ENCODE measurements around the gene TTYH1.
A peak's percentile ranks its signal among the peaks of the same experiment; 100 is the strongest.

The TTYH1 gene

GRCh38 chr19:54395685-54396084 lies 19.6 kb upstream of the TTYH1 start:
- H3K9me3 ChIP-seq (ENCODE audit: control insufficient read depth in 1 of 2, low read length in 2 of 2) = no peaks in the 10 kb centered on the region
- no peak overlapping the region for H3K4me3 ChIP-seq (ENCODE audit: low read depth in 1 of 2, low read length in 2 of 2)
- H3K27me3 ChIP-seq (ENCODE audit: low read depth, low read length) = no peaks in the 10 kb centered on the region
- no peak overlapping the region for H3K27ac ChIP-seq (ENCODE audit: low read length)
- H3K36me3 ChIP-seq (ENCODE audit: control insufficient read depth in 1 of 2, insufficient read depth in 2 of 2, low read length in 2 of 2) = no peaks in the 10 kb centered on the region
- peaks cover 0 to 4% of the 10 kb centered on the region in 2 donors for H3K4me1 ChIP-seq (ENCODE audit: control insufficient read depth in 1 of 2, insufficient read depth in 2 of 2, low read length in 2 of 2)

- H3K27me3 ChIP-seq (ENCODE audit: low read depth, low read length) = no peaks in the 10 kb centered on the region
- no peak overlapping the region for H3K4me3 ChIP-seq (ENCODE audit: low read depth in 1 of 2, low read length in 2 of 2)
- no peak overlapping the region for H3K27ac ChIP-seq (ENCODE audit: low read length)
- no peaks in the 10 kb centered on the region for H3K9me3 ChIP-seq (ENCODE audit: control insufficient read depth in 1 of 2, low read length in 2 of 2)
- no peaks in the 10 kb centered on the region for H3K4me1 ChIP-seq (ENCODE audit: control insufficient read depth in 1 of 2, insufficient read depth in 2 of 2, low read length in 2 of 2)
- H3K36me3 ChIP-seq (ENCODE audit: control insufficient read depth in 1 of 2, insufficient read depth in 2 of 2, low read length in 2 of 2) = no peaks in the 10 kb centered on the region
Observed at GRCh38 chr19:54399189-54399588, 16.1 kb upstream of the TTYH1 start.

GRCh38 chr19:54400913-54401312 lies 14.4 kb upstream of the TTYH1 start:
- Histone ChIP-seq H3K9me3 (ENCODE audit: control insufficient read depth in 1 of 2, low read length in 2 of 2) (no peaks in the 10 kb centered on the region), H3K36me3 (ENCODE audit: control insufficient read depth in 1 of 2, insufficient read depth in 2 of 2, low read length in 2 of 2) (no peaks in the 10 kb centered on the region), H3K4me3 (ENCODE audit: low read depth in 1 of 2, low read length in 2 of 2) (no peak overlapping the region)

GRCh38 chr19:54403054-54403453 lies 12.2 kb upstream of the TTYH1 start:
- Histone ChIP-seq H3K4me1 (ENCODE audit: control insufficient read depth in 1 of 2, insufficient read depth in 2 of 2, low read length in 2 of 2) (no peaks in the 10 kb centered on the region), H3K9me3 (ENCODE audit: control insufficient read depth in 1 of 2, low read length in 2 of 2) (no peaks in the 10 kb centered on the region), H3K27me3 (ENCODE audit: low read depth, low read length) (no peaks in the 10 kb centered on the region), H3K4me3 (ENCODE audit: low read depth in 1 of 2, low read length in 2 of 2) (no peak overlapping the region), H3K36me3 (ENCODE audit: control insufficient read depth in 1 of 2, insufficient read depth in 2 of 2, low read length in 2 of 2) (no peaks in the 10 kb centered on the region), H3K27ac (ENCODE audit: low read length) (no peak overlapping the region)

More at GRCh38 chr19:54400913-54401312, 14.4 kb upstream of the TTYH1 start:
- Histone ChIP-seq H3K27ac (ENCODE audit: low read length) (no peak overlapping the region), H3K4me1 (ENCODE audit: control insufficient read depth in 1 of 2, insufficient read depth in 2 of 2, low read length in 2 of 2) (no peaks in the 10 kb centered on the region), H3K27me3 (ENCODE audit: low read depth, low read length) (no peaks in the 10 kb centered on the region)

DNA sequence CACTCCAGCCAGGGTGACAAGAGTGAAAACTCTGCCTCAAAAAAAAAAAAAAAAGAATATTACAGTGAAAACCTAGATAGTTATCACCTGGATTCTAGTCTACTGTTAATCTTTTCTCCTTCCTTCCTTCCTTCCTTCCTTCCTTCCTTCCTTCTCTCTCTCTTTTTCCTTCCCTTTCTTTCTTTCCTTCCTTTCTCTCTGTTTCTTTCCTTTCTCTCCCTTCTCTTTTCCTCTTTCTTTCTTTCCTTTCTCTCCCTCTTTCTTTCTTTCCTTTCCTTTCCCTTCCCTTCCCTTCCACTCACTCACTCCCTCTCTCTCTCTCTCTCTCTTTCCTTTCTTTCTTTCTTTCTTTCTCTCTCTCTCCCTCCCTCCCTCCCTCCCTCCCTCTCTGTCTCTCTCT lies 9.6 kb upstream of the TTYH1 start:
- H3K27ac ChIP-seq (ENCODE audit: low read length) = no peak overlapping the region
- no peak overlapping the region for H3K4me3 ChIP-seq (ENCODE audit: low read depth in 1 of 2, low read length in 2 of 2)
- H3K4me1 ChIP-seq (ENCODE audit: control insufficient read depth in 1 of 2, insufficient read depth in 2 of 2, low read length in 2 of 2) = no peaks in the 10 kb centered on the region
- no peaks in the 10 kb centered on the region for H3K36me3 ChIP-seq (ENCODE audit: control insufficient read depth in 1 of 2, insufficient read depth in 2 of 2, low read length in 2 of 2)
- H3K27me3 ChIP-seq (ENCODE audit: low read depth, low read length) = no peaks in the 10 kb centered on the region
- no peaks in the 10 kb centered on the region for H3K9me3 ChIP-seq (ENCODE audit: control insufficient read depth in 1 of 2, low read length in 2 of 2)

DNA sequence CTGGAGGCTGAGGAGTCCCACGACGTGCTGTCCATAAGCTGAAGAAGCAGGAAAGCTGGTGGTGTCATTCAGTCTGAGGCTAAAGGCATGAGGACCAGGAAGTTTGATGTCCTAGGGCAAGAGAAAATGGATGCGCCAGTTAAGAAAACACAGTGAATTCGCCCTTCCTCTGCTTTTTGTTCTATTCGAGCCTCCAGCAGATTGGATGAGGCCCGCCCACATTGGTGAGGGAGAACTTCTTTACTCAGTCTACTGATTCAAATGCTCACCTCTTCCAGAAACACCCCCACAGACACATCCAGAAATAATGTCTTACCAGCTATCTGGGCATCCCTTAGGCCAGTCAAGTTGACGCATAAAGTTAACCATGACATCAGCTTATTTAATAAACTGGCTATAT lies 7.5 kb upstream of the TTYH1 start:
- Histone ChIP-seq H3K27ac (ENCODE audit: low read length) (no peak overlapping the region), H3K9me3 (ENCODE audit: control insufficient read depth in 1 of 2, low read length in 2 of 2) (no peaks in the 10 kb centered on the region), H3K27me3 (ENCODE audit: low read depth, low read length) (no peaks in the 10 kb centered on the region), H3K4me3 (ENCODE audit: low read depth in 1 of 2, low read length in 2 of 2) (no peak overlapping the region), H3K36me3 (ENCODE audit: control insufficient read depth in 1 of 2, insufficient read depth in 2 of 2, low read length in 2 of 2) (no peaks in the 10 kb centered on the region), H3K4me1 (ENCODE audit: control insufficient read depth in 1 of 2, insufficient read depth in 2 of 2, low read length in 2 of 2) (no peaks in the 10 kb centered on the region)

GRCh38 chr19:54408456-54409026 lies 6.7 kb upstream of the TTYH1 start:
- Histone ChIP-seq H3K27me3 (ENCODE audit: low read depth, low read length) (no peaks in the 10 kb centered on the region), H3K9me3 (ENCODE audit: control insufficient read depth in 1 of 2, low read length in 2 of 2) (no peaks in the 10 kb centered on the region), H3K4me3 (ENCODE audit: low read depth in 1 of 2, low read length in 2 of 2) (no peak overlapping the region)

GRCh38 chr19:54411033-54411432 lies 4.2 kb upstream of the TTYH1 start:
- Histone ChIP-seq H3K4me3 (ENCODE audit: low read depth in 1 of 2, low read length in 2 of 2) (no peak overlapping the region), H3K27me3 (ENCODE audit: low read depth, low read length) (peaks cover 12% of the 10 kb centered on the region), H3K36me3 (ENCODE audit: control insufficient read depth in 1 of 2, insufficient read depth in 2 of 2, low read length in 2 of 2) (no peaks in the 10 kb centered on the region), H3K4me1 (ENCODE audit: control insufficient read depth in 1 of 2, insufficient read depth in 2 of 2, low read length in 2 of 2) (peaks cover 0 to 6% of the 10 kb centered on the region in 2 donors), H3K9me3 (ENCODE audit: control insufficient read depth in 1 of 2, low read length in 2 of 2) (no peaks in the 10 kb centered on the region), H3K27ac (ENCODE audit: low read length) (no peak overlapping the region)

More at GRCh38 chr19:54408456-54409026, 6.7 kb upstream of the TTYH1 start:
- Histone ChIP-seq H3K4me1 (ENCODE audit: control insufficient read depth in 1 of 2, insufficient read depth in 2 of 2, low read length in 2 of 2) (no peaks in the 10 kb centered on the region), H3K27ac (ENCODE audit: low read length) (no peak overlapping the region), H3K36me3 (ENCODE audit: control insufficient read depth in 1 of 2, insufficient read depth in 2 of 2, low read length in 2 of 2) (no peaks in the 10 kb centered on the region)

GRCh38 chr19:54412877-54413276 lies 2.4 kb upstream of the TTYH1 start:
- Histone ChIP-seq H3K36me3 (ENCODE audit: control insufficient read depth in 1 of 2, insufficient read depth in 2 of 2, low read length in 2 of 2) (no peaks in the 10 kb centered on the region), H3K27ac (ENCODE audit: low read length) (no peak overlapping the region), H3K27me3 (ENCODE audit: low read depth, low read length) (peaks cover 30% of the 10 kb centered on the region), H3K4me3 (ENCODE audit: low read depth in 1 of 2, low read length in 2 of 2) (no peak overlapping the region), H3K4me1 (ENCODE audit: control insufficient read depth in 1 of 2, insufficient read depth in 2 of 2, low read length in 2 of 2) (peaks cover 0 to 6% of the 10 kb centered on the region in 2 donors), H3K9me3 (ENCODE audit: control insufficient read depth in 1 of 2, low read length in 2 of 2) (no peaks in the 10 kb centered on the region)

DNA sequence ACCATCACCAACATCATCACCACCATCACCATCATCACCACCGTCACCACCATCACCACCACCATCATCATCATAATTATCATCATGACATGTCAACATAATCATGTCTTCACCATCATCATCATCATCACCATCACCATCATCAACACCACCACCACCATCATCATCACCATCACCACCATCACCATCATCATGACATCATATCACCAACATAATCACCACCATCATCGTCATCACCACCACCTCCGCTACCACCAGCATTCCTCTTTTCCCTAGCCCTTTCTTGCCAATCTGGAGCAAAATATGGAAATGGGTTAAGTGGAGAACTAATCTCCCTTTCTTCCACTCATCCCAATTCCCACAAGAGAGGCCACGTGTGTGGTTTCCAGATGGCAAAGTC lies 1.1 kb upstream of the TTYH1 start:
- Histone ChIP-seq H3K4me1 (ENCODE audit: control insufficient read depth in 1 of 2, insufficient read depth in 2 of 2, low read length in 2 of 2) (peaks cover 0 to 6% of the 10 kb centered on the region in 2 donors), H3K27ac (ENCODE audit: low read length) (no peak overlapping the region), H3K9me3 (ENCODE audit: control insufficient read depth in 1 of 2, low read length in 2 of 2) (no peaks in the 10 kb centered on the region), H3K4me3 (ENCODE audit: low read depth in 1 of 2, low read length in 2 of 2) (no peak overlapping the region), H3K27me3 (ENCODE audit: low read depth, low read length) (peaks cover 31% of the 10 kb centered on the region), H3K36me3 (ENCODE audit: control insufficient read depth in 1 of 2, insufficient read depth in 2 of 2, low read length in 2 of 2) (no peaks in the 10 kb centered on the region)

GRCh38 chr19:54415901-54416673 lies 823 bp downstream of the TTYH1 start:
- Histone ChIP-seq H3K4me3 (ENCODE audit: low read depth in 1 of 2, low read length in 2 of 2) (peak overlapping the region in 1 of 2 donors; percentile 45), H3K36me3 (ENCODE audit: control insufficient read depth in 1 of 2, insufficient read depth in 2 of 2, low read length in 2 of 2) (no peaks in the 10 kb centered on the region), H3K27me3 (ENCODE audit: low read depth, low read length) (peaks cover 31% of the 10 kb centered on the region), H3K9me3 (ENCODE audit: control insufficient read depth in 1 of 2, low read length in 2 of 2) (no peaks in the 10 kb centered on the region), H3K27ac (ENCODE audit: low read length) (no peak overlapping the region), H3K4me1 (ENCODE audit: control insufficient read depth in 1 of 2, insufficient read depth in 2 of 2, low read length in 2 of 2) (peaks cover 0 to 12% of the 10 kb centered on the region in 2 donors)
